GM21447 (cell line): ENCODE data around the gene PCNX1.
"Not testable (repeated sequence)": the region's sequence is repeated elsewhere in the genome, so short reads cannot be mapped to it uniquely, and the experiment has no call there.

ENCODE experiments used
- ATAC-seq: cut with Tn5 transposase; IDR thresholded peaks from one replicate; pipeline ENCODE4 v1.9.1; 2021; ENCODE audit not compliant: unreplicated experiment

Gene PCNX1

GRCh38 chr14:71062581-71063303 is 155.5 kb downstream of the PCNX1 start:
- ATAC-seq: no peak

GRCh38 chr14:71063351-71063750 is 156.1 kb downstream of the PCNX1 start:
- ATAC-seq: no peak

- not testable (repeated sequence) for ATAC-seq
These were observed 157.5 kb downstream of the PCNX1 start for GRCh38 chr14:71064747-71065146.

- ATAC-seq: no peak
These were observed 162.9 kb downstream of the PCNX1 start for GRCh38 chr14:71070169-71070568.

- no peak for ATAC-seq
These were observed 163.8 kb downstream of the PCNX1 start for GRCh38 chr14:71071042-71071441.

DNA sequence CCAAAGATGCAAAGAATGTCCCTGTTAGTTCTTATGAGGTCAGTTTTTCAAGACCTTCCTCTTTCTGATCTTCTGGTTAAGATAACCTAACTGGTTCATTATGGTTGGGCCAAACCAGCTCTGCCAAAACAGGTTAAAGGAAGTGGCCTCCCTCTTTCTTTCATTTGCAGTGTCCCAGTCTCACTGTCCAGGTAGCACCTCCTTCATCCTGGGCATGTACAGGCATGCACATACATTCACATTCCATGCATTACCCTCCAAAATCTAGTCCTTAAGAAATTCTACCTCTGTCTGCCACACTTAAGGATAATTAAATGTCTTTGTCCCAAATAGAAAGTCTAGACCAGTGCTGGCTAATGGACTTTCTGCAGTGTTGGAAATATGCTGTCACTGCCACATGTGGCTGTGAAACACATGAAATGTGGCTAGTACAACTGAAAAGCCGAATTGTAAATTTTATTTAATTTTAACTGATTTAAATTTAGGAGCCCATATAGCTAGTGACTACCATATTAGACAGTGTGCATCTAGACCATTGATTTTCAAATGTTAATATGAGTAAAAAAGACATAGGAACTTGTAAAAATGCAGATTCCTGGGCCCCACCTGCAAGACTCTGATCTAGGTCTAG is 169.3 kb downstream of the PCNX1 start:
- no peak for ATAC-seq

- no peak for ATAC-seq
These were observed 171.2 kb downstream of the PCNX1 start for GRCh38 chr14:71078500-71078899.

- no peak for ATAC-seq
These were observed 179.3 kb downstream of the PCNX1 start for GRCh38 chr14:71086567-71086966.

DNA sequence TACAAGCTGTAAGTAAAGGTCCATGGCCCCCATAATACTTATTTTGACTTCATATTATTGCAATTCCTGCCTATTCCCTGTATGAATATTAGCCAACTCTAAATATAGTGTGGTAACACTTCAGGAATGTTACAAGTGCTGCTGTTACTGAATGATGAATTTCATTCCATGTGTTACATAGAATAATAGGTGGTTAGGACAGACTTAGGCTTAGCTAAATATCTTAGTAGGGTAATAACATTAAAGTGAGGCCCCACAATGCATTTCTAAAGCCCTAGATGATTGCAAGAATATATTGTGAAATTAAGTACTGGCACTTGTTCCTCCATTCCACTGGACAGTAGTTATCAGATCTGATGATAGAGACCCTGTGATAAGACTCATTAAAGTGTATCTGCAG is 182.7 kb downstream of the PCNX1 start:
- no peak for ATAC-seq

DNA sequence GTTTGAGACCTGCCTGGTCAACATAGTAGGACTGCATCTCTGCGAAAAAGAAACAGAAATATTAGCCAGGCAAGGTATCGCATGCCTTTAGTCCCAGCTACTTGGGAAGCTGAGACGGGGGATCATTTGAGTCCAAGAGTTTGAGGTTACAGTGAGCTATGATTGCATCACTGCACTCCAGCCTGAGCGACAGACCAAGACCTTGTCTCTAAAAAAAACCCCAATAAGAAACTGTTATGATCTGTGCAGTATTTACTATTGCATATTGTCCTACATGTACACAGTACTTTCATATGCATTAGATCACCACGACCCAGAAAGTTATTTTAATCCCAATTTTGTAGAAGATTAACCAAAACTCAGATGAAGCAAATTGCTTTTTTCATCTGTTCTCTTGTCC is 187.5 kb downstream of the PCNX1 start:
- ATAC-seq: no peak

GRCh38 chr14:71096947-71097346 is 189.7 kb downstream of the PCNX1 start:
- no peak for ATAC-seq

DNA sequence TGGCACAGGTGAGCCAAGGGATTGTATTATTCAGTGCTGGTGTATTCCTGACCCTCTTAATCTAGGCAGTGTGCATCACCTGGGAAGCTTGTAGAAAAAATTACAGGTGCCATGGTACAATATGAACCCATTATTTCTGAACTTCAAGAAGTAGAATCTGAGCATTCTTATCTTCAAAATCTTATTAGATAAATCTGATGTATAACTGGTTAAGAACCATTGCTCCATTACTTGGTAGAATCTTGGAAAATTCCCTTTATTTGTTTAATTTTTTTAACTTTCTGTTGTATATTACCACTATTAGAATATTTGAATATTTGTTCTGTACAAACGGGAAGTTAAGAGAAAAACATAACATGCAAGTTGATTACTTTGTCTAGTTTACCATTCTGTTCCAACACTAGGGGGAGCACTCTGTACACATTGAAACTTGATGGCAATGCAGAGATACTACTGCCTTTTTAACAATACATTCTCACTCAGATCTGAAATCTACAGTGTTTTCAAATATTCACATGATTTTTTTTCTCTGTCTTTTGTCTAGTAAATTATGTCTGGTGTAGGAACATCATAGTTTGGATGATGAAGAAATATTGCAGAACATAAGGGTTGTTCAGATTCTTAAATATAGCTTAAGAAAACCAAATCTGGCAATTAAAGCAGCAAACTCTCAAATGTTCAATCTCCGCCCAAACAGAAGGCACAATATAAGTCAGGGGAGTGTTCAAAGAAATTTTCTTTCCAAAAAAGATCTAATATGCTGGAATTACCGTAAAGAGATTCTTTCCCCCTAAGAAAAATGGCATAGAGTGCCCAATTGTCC is 196.6 kb downstream of the PCNX1 start:
- no peak for ATAC-seq

DNA sequence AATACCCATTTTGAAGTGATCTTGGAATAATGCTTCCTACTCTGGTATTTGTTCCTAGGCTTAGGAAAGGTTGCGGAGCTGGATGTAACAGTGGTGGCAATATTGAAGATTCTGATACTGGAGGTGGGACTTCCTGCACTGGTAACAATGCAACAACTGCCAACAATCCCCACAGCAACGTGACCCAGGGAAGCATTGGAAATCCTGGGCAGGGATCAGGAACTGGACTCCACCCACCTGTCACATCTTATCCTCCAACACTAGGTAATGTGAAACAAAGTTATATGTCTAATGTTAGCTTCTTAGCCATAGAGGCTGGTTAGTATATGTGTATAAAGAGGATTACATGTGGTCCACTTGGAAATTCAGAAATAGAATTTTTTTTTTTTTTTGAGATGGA is 197.9 kb downstream of the PCNX1 start:
- no peak for ATAC-seq

- no peak for ATAC-seq
These were observed 200.7 kb downstream of the PCNX1 start for GRCh38 chr14:71107921-71108320.

DNA sequence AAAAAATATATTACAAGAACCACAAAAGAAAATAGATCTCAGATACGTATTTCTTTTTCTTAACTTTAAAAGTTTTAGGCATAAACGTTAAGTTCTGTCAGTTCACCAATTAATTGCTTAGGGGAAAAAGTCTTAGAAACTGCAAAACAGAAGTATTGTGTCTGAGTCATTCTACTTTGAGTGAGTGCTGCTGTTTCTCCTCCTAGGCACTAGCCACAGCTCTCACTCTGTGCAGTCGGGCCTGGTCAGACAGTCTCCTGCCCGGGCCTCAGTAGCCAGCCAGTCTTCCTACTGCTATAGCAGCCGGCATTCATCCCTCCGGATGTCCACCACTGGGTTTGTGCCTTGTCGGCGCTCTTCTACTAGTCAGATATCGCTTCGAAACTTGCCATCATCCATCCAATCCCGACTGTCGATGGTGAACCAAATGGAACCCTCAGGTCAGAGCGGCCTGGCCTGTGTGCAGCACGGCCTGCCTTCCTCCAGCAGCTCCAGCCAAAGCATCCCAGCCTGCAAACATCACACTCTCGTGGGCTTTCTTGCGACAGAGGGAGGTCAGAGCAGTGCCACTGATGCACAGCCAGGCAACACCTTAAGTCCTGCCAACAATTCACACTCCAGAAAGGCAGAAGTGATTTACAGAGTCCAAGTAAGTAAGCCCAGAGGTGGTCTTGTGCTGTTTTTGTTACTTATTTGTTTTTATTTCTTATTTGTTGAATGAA is 201.3 kb downstream of the PCNX1 start:
- ATAC-seq: no peak

- ATAC-seq: no peak
These were observed 206.1 kb downstream of the PCNX1 start for GRCh38 chr14:71113376-71113775.

DNA sequence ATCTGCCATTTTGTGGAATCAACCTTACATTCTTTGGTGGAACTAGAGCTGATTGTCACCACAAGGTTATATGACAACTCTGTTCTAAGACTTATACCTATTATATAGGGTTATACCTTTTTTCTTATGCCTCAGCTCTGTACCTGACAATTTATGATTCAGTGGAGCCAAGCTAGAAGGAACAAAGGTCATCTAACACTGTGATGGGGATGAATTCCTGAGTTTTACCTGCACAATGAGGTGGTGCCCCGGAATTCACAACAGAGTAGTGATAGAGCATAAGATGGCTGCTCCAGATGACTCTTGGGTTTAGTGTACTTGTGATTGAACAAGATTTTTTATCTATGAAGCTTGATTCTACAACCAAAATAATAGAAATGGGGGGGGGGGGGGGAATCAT is 207.3 kb downstream of the PCNX1 start:
- no peak for ATAC-seq

DNA sequence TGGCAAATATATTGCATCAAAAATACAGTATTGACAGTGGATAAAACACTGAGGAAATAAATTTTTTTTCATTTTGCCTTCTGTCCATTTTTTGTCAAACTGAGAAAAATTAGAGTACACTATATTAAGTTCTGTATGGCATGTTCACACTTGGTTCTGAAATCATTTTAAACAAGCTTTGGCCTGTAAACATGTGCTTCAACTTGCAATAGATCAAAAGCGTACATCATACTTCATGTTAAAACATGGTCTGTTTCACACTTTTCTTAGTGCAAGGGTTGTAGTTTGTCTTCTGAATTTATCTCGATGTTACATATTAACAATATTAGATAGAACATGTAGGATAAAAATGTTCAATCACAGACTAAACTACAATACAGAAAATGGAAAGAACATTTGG is 208.0 kb downstream of the PCNX1 start:
- ATAC-seq: no peak

DNA sequence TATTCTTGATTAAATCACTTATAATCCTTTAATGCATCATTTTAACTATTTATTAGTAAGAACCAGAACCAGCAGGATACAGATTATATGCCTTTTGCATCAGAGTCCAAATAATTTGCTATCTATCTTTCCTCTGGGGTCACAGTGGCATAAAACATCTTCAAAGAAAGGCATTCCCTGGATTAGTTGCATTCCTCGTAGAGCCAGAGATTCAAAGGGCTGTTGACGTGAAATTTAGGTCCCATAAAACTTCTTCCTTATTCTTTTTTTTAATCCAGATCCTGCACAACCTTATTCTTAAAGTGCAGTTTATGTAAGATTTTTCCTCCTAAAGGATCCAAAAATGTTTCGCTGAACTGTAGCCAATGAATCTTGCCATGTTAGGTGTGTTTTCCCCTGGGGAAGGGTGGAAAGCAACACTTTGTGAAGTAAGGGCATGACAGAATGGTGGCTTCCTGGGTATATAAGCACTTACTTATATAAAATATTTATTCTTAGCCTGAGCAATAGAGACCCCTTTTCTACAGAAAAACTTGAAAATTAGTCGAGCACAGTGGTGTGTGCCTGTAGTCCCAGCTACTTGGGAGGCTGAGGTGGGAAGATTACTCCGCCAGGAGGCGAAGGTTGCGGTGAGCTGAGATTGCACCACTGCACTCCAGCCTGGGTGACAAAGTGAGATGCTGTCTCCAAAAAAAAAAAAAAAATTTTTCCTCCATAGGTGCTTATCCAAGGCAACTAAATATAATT is 208.7 kb downstream of the PCNX1 start:
- ATAC-seq: no peak

GRCh38 chr14:71116568-71117122 is 209.4 kb downstream of the PCNX1 start:
- ATAC-seq: no peak
